Adrenal gland (tissue), 12 donors: ENCODE measurements around the gene ADAMTS7. TPM values are rescaled to one million over a fixed set of nuclear protein-coding genes. Genes with fewer than 3 reads are reported as not detected.
A peak's percentile ranks its signal among the peaks of the same experiment; 100 is the strongest.
"Not testable (repeated sequence)": the region's sequence is repeated elsewhere in the genome, so short reads cannot be mapped to it uniquely, and the experiment has no call there.

Experiments
- DNase-seq, 7 donors: peaks; one replicate each; pipeline ENCODE4 v3.0.0-alpha.2; 2019 to 2020
- H3K27ac ChIP-seq, 5 donors: fragments of 200-600 bp; sonication (generic) in 4 of 5; 1 replicate in 3 of 5; 2 replicates in 2 of 5; pipeline versions ENCODE4 v1.5.1 to v1.8.0; 2016 to 2020; ENCODE audit warnings: mild to moderate bottlenecking in 1 of 5
- H3K27me3 ChIP-seq: fragments of 200-600 bp; 2 replicates; pipeline ENCODE4 v1.8.0; 2021
- H3K36me3 ChIP-seq, 2 donors: fragments of 200-600 bp; replicated peaks in 1 of 2; 1 replicate in 1 of 2; 2 replicates in 1 of 2; pipeline versions ENCODE4 v1.5.1 to v1.8.0; 2018 to 2022
- H3K4me1 ChIP-seq, 2 donors: fragments of 200-600 bp; replicated peaks in 1 of 2; 1 replicate in 1 of 2; 2 replicates in 1 of 2; pipeline versions ENCODE4 v1.5.1 to v1.8.0; 2018 to 2021
- H3K4me3 ChIP-seq, 4 donors: fragments of 200-600 bp; sonication (generic) in 3 of 4; one replicate each; pipeline ENCODE4 v1.5.1; 2016 to 2018
- H3K9me3 ChIP-seq, 3 donors: fragments of 200-600 bp; sonication (generic) in 1 of 3; replicated peaks in 1 of 3; 1 replicate in 2 of 3; 2 replicates in 1 of 3; pipeline versions ENCODE4 v1.5.1 to v1.8.0; 2016 to 2021
- POLR2A ChIP-seq, 2 donors: fragments of 450-650 bp; IDR thresholded peaks; one replicate each; pipeline ENCODE4 v1.6.1; 2017; ENCODE audit warnings: antibody characterized with exemption in 2 of 2, mild to moderate bottlenecking in 2 of 2, moderate library complexity in 1 of 2
- WGBS, 4 donors: extraction: QIAGEN DNeasy Blood & Tissue Kit in 2 of 4; methylation state at CpG; one replicate each; pipeline versions ENCODE4 v1.1.5 to v1.1.7; 2013 to 2017; 5-methylcytosine and 5-hydroxymethylcytosine counted together
- intact Hi-C, 2 donors: fragments of 100-400 bp; cut with DNase I; formaldehyde crosslinking; loops; one replicate each; pipeline versions ENCODE4 v1.14.1 to v1.15.0; 2022 to 2023
- polyA plus RNA-seq, 3 donors: library from polyadenylated mRNA; stranded (reverse); fragments of 200-250 nt in 2 of 3; fragments of 350-450 nt in 1 of 3; fragmentation: Illumina TruSeq in 1 of 3; extraction: RNeasy Lipid Tissue Mini Kit (QIAGEN cat#74804) in 1 of 3; gene quantifications; one replicate each; pipeline ENCODE4 v1.2.3, GENCODE V29; 2013 to 2014
- total RNA-seq, 9 donors: library from RNA; depleted of rRNA in 4 of 9; stranded (reverse); fragments of >200 nt in 4 of 9; fragments of 120-200 nt in 1 of 9; fragmentation: NEBNext Ultra II Directional in 1 of 9; extraction: Animal tissue kit (Norgen Biotek cat#: 25700) in 1 of 9; gene quantifications; one replicate each; pipeline versions ENCODE4 v1.1.0 to v1.2.4, GENCODE V29; 2013 to 2023
- TF ChIP-seq, protein P1 (sequence below), 6 experiments: fragments of 450-650 bp in 4 of 6; fragments of 200-600 bp in 2 of 6; sonication (generic) in 1 of 6; IDR thresholded peaks; 1 replicate in 5 of 6; 2 replicates in 1 of 6; pipeline versions ENCODE4 v1.5.1 to v1.8.0; 2016 to 2021; ENCODE audit warnings: antibody characterized with exemption in 6 of 6, mild to moderate bottlenecking in 2 of 6, moderate library complexity in 1 of 6
- donor health status: healthy with polysubstance abuse.
- donor health status: Bipolar disorder and iron deficiency.
- donor health status: DM: yes; HTN: yes; CAD: no.
- donor health status: DM: no; HTN: no; CAD: no.
- donor health status: DM: no; HTN: no; CAD: no.
- donor health status: DM: yes; HTN: yes; CAD: no.

ADAMTS7 gene
- total and polyA plus RNA-seq, 12 donors = 0.70 to 27.7 (median 10.0) TPM

DNA sequence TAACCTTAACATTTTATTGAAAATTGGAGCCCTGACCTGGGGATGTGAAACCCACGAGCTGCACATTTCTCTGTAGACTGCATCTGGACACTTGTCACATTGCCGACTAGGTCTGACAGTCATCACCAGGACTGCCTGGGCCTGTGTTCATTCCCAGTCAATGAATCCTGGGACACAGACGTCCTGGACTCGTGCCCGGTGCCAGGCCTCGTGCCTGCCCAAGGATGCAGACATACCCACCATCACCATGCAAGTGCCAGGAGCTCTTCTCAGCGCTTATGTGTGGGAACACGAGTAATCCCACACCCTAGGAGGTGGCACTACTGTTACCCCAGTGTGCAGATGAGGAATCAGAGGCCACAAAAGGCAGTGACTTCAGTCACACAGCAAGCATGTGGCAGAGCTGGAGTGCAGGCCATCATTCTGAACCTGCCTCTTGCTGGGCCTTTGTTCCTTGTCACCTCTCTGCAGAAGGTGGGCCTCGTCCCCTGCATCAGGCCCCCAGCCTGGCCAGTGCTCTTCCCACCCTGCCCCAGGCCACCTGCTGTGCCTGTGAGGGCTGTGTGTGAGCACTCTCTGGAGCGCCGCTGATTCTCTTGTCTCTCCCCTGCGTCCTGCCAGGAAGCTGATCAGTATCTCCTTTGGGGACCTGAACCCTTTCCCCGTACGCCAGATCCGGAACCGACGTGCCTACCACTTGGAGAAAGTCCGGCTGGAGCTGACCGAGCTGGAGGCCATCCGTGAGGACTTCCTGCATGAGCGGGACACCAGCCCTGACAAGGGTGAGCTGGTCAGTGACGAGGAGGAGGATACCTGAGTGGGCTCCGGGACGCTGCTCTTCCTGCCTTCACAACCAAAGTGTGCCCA lies 58.5 kb downstream of the ADAMTS7 start:
- Histone ChIP-seq H3K27ac (no peak overlapping the region), H3K36me3 (no peaks in the 10 kb centered on the region), H3K4me3 (no peak overlapping the region), H3K27me3 (no peaks in the 10 kb centered on the region), H3K4me1 (peaks cover 14 to 22% of the 10 kb centered on the region in 2 donors), H3K9me3 (no peaks in the 10 kb centered on the region)
- intact Hi-C loops = no loop called here
- no peak for TF ChIP-seq POLR2A (IDR thresholded peaks at IDR 0.05)
- TF ChIP-seq, protein P1, sequence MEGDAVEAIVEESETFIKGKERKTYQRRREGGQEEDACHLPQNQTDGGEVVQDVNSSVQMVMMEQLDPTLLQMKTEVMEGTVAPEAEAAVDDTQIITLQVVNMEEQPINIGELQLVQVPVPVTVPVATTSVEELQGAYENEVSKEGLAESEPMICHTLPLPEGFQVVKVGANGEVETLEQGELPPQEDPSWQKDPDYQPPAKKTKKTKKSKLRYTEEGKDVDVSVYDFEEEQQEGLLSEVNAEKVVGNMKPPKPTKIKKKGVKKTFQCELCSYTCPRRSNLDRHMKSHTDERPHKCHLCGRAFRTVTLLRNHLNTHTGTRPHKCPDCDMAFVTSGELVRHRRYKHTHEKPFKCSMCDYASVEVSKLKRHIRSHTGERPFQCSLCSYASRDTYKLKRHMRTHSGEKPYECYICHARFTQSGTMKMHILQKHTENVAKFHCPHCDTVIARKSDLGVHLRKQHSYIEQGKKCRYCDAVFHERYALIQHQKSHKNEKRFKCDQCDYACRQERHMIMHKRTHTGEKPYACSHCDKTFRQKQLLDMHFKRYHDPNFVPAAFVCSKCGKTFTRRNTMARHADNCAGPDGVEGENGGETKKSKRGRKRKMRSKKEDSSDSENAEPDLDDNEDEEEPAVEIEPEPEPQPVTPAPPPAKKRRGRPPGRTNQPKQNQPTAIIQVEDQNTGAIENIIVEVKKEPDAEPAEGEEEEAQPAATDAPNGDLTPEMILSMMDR (IDR thresholded peaks at IDR 0.05) = no peak
- DNase-seq = peak in 5 of 7 donors; percentile 11 to 85 (median 19)
- WGBS, 4 donors = 69 to 85% (median 72%) methylated on average over 3 to 24 of the region's 24 CpGs

DNA sequence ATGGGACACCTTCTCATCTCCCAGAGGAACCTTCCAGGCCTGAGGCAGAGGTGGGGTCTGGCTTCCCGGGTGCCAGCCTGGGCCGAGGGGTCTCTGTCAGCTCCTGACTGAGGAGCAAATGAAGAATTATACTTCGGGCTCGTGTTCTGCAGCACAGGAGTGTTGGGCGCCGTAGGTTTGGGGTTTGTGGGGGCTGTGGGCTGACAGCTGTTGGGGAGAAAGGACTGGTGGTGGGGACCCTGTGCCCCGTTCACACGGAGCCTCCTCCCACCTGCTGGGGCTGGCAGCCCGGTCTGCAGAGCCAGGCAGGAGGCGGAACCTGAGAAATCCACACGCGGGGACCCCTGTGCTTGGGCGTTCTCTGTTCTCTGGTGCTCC lies 59.7 kb downstream of the ADAMTS7 start:
- H3K36me3 ChIP-seq = no peaks in the 10 kb centered on the region
- H3K4me3 ChIP-seq = no peak overlapping the region
- TF ChIP-seq, protein P1 (IDR thresholded peaks at IDR 0.05) = no peak
- no peak for TF ChIP-seq POLR2A (IDR thresholded peaks at IDR 0.05)
- 46 to 76% (median 60%) methylated on average over 3 to 13 of the region's 13 CpGs for WGBS, 4 donors
- no peaks in the 10 kb centered on the region for H3K9me3 ChIP-seq
- DNase-seq = peak in 3 of 7 donors; percentile 11 to 25 (median 16)
- intact Hi-C loops = no loop called here
- no peak overlapping the region for H3K27ac ChIP-seq
- H3K4me1 ChIP-seq = peaks cover 4 to 13% of the 10 kb centered on the region in 2 donors
- no peaks in the 10 kb centered on the region for H3K27me3 ChIP-seq

DNA sequence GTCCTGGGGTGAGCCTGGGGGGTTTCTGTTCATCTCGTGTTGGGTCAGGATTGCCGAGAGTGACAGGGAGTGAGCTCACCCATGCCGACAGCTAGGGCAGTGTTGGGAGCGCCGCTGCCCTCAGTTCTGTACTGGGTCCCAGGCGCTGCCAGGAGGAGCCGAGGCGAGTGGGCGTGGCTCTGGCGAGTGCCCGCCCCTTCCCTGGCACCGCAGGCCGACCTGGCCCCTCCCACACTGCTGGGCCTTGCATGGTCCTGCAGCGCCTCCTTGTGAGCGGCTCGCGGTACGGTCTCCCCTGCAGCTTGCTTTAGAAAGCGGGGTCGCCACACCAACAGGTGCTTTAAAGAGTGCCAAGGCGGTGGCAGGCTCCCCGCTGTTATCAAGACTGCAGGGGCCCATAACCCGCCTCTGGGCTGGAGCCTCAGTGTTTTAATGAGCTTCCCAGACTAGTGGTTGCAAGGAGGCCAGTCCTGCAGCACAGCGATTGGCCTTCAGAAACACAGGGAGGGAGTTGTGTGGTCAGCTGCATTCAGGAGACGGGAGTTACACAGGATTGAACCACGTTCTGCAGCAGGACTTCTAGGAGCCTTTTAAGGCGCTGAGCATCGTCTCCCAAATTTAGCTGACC lies 60.2 kb downstream of the ADAMTS7 start:
- WGBS, 4 donors = 2 to 7% (median 4%) methylated on average over 3 to 28 of the region's 28 CpGs
- Histone ChIP-seq H3K27ac (peak overlapping the region in 4 of 5 donors; percentile 43 to 84 (median 63)), H3K4me3 (peak overlapping the region in 1 of 4 donors; percentile 38)
- H3K36me3 ChIP-seq, intact Hi-C loops, H3K27me3 ChIP-seq, H3K4me1 ChIP-seq, H3K9me3 ChIP-seq: not testable (repeated sequence)
- peak in 1 of 2 donors; percentile 65 for TF ChIP-seq POLR2A (IDR thresholded peaks at IDR 0.05)
- TF ChIP-seq, protein P1 (IDR thresholded peaks at IDR 0.05) = peak in 4 of 6 experiments; percentile 61 to 96 (median 76)
- peak; percentile 91 to 97 (median 96) for DNase-seq

DNA sequence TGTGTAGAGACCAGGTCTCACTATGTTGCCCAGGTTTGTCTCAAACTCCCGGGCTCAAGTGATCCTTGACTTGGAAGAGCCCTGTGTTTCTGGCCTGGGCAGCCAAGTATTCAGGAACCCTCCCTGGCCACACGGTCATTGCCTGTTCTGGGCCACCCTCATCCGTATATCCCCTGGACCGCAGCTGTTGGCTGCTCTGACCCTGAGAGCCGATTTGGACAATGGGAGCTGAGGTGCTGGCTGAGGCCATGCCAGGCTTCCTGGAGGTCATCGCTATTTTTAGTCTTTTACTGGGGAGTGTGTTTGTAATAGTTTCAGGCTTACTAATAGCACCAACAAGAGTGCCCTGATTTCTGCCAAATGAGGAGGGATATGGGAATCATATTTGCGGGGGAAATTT lies 60.7 kb downstream of the ADAMTS7 start:
- H3K4me1 ChIP-seq = peaks cover 0 to 4% of the 10 kb centered on the region in 2 donors
- no peaks in the 10 kb centered on the region for H3K9me3 ChIP-seq
- peak overlapping the region in 1 of 4 donors; percentile 38 for H3K4me3 ChIP-seq
- no peaks in the 10 kb centered on the region for H3K36me3 ChIP-seq
- DNase-seq = peak; percentile 32 to 76 (median 47)
- peak overlapping the region in 4 of 5 donors; percentile 43 to 84 (median 63) for H3K27ac ChIP-seq
- H3K27me3 ChIP-seq = no peaks in the 10 kb centered on the region
- intact Hi-C loops = no loop called here
- no peak for TF ChIP-seq POLR2A (IDR thresholded peaks at IDR 0.05)
- TF ChIP-seq, protein P1 (IDR thresholded peaks at IDR 0.05) = no peak
- WGBS, 4 donors = 28 to 39% (median 34%) methylated on average over 7 of the region's 7 CpGs
